CD8-positive, alpha-beta memory T cell (primary cell): Measurements from ENCODE around the gene SETD1A. TPM values are rescaled to one million over a fixed set of nuclear protein-coding genes. Genes with fewer than 3 reads are reported as not detected.
A peak's percentile ranks its signal among the peaks of the same experiment; 100 is the strongest.

Experiments used
- CTCF ChIA-PET: fragments of 350-600 bp; sonication (Branson Sonifier 250); formaldehyde crosslinking; loops from one replicate; lab custom pipeline; 2021; ENCODE audit warnings: antibody characterized with exemption; lab: Charles Lee
- POLR2A ChIA-PET: fragments of 350-600 bp; sonication (Branson Sonifier 250); formaldehyde crosslinking; loops from one replicate; lab custom pipeline; 2021; ENCODE audit warnings: antibody characterized with exemption; lab: Charles Lee
- DNase-seq, 5 donors: peaks; one replicate each; pipeline versions ENCODE4 v3.0.0 to v3.0.0-alpha.2; 2020 to 2022; ENCODE audit warnings: mixed read lengths in 1 of 5
- H3K27ac ChIP-seq: one replicate; pipeline ENCODE4 v1.7.0; 2013; ENCODE audit warnings: low read depth, mild to moderate bottlenecking, low read length, moderate library complexity
- H3K27me3 ChIP-seq: 2 replicates; pipeline ENCODE4 v1.7.0; 2013; ENCODE audit warnings: low read length, mild to moderate bottlenecking; ENCODE audit not compliant: insufficient read depth, poor library complexity, severe bottlenecking
- H3K36me3 ChIP-seq: 2 replicates; pipeline ENCODE4 v1.7.0; 2013; ENCODE audit warnings: mild to moderate bottlenecking, low read length, moderate library complexity; ENCODE audit not compliant: insufficient read depth
- H3K4me1 ChIP-seq: 2 replicates; pipeline ENCODE4 v1.7.0; 2013; ENCODE audit warnings: mild to moderate bottlenecking, low read length, moderate library complexity; ENCODE audit not compliant: insufficient read depth
- H3K4me3 ChIP-seq: 2 replicates; pipeline ENCODE4 v1.7.0; 2013; ENCODE audit warnings: mild to moderate bottlenecking, low read length
- H3K9me3 ChIP-seq: 2 replicates; pipeline ENCODE4 v1.7.0; 2013; ENCODE audit warnings: mild to moderate bottlenecking, low read length
- H3K27ac Mint-ChIP-seq, 8 donors: one replicate each; pipeline ENCODE4 v1.8.0; 2020 to 2021; ENCODE audit warnings: mixed read lengths in 8 of 8, mild to moderate bottlenecking in 6 of 8, inconsistent platforms in 3 of 8, moderate library complexity in 3 of 8
- H3K27me3 Mint-ChIP-seq, 2 donors: one replicate each; pipeline ENCODE4 v1.8.0; 2020 to 2021; ENCODE audit warnings: mixed read lengths in 2 of 2, mild to moderate bottlenecking in 1 of 2, moderate library complexity in 1 of 2
- H3K36me3 Mint-ChIP-seq, 3 donors: one replicate each; pipeline ENCODE4 v1.8.0; 2020 to 2021; ENCODE audit warnings: mixed read lengths in 3 of 3, inconsistent platforms in 1 of 3, mild to moderate bottlenecking in 1 of 3
- H3K4me1 Mint-ChIP-seq, 3 donors: one replicate each; pipeline ENCODE4 v1.8.0; 2020 to 2021; ENCODE audit warnings: mixed read lengths in 3 of 3, inconsistent platforms in 1 of 3, mild to moderate bottlenecking in 1 of 3
- H3K4me3 Mint-ChIP-seq, 7 donors: one replicate each; pipeline ENCODE4 v1.8.0; 2020 to 2021; ENCODE audit warnings: mixed read lengths in 7 of 7, mild to moderate bottlenecking in 6 of 7, moderate library complexity in 4 of 7, inconsistent platforms in 2 of 7
- H3K9me3 Mint-ChIP-seq, 5 donors: one replicate each; pipeline ENCODE4 v1.8.0; 2020 to 2022; ENCODE audit warnings: mixed read lengths in 5 of 5, mild to moderate bottlenecking in 3 of 5, moderate library complexity in 2 of 5, inconsistent platforms in 1 of 5
- polyA plus RNA-seq: library from polyadenylated mRNA; unstranded; fragments of 300-500 nt; fragmentation: Illumina TruSeq; gene quantifications from one replicate; pipeline ENCODE4 v1.2.3, GENCODE V29; 2021
- total RNA-seq, 2 experiments: library from RNA; stranded (reverse); gene quantifications; one replicate each; pipeline ENCODE4 v1.2.3, GENCODE V29; 2021

The SETD1A gene
- total and polyA plus RNA-seq, 3 experiments from 2014 or later, result 2.6 to 28.8 (median 24.7) TPM

- Mint-ChIP-seq H3K27me3 (no peaks in the 10 kb centered on the region), H3K36me3 (peaks cover 0 to 52% (median 14%) of the 10 kb centered on the region in 3 donors), H3K27ac (peak overlapping the region; percentile 84 to 96 (median 93)), H3K9me3 (no peaks in the 10 kb centered on the region), H3K4me1 (peaks cover 27 to 44% (median 28%) of the 10 kb centered on the region in 3 donors), H3K4me3 (peak overlapping the region; percentile 85 to 93 (median 88))
- peak in 1 of 5 donors; percentile 57 for DNase-seq
- peak overlapping the region; percentile 40 for H3K4me3 ChIP-seq
- ChIA-PET CTCF (interaction anchor here (0.9 to 1.0 kb wide), 3 partner anchors 26 to 145 kb away, joined by 3 to 5 read pairs (median 4); partner anchors contain the start of gene HSD3B7), POLR2A (interaction anchor here (1.1 kb wide), 1 partner anchor 184 kb away, joined by 4 read pairs; no protein-coding TSS in a partner anchor)
- peaks cover 24% of the 10 kb centered on the region for H3K4me1 ChIP-seq
- no peaks in the 10 kb centered on the region for H3K27me3 ChIP-seq
- H3K27ac ChIP-seq, result peak overlapping the region; percentile 57
- H3K9me3 ChIP-seq, result no peaks in the 10 kb centered on the region
- H3K36me3 ChIP-seq, result peaks cover 29% of the 10 kb centered on the region
Measured at GRCh38 chr16:30958175-30959079, 873 bp downstream of the SETD1A start.

- Mint-ChIP-seq H3K9me3 (no peaks in the 10 kb centered on the region), H3K27ac (peak overlapping the region in 1 of 8 donors; percentile 96), H3K27me3 (no peaks in the 10 kb centered on the region), H3K4me1 (peaks cover 23 to 39% (median 25%) of the 10 kb centered on the region in 3 donors), H3K4me3 (peak overlapping the region in 1 of 7 donors; percentile 67), H3K36me3 (peaks cover 0 to 79% (median 20%) of the 10 kb centered on the region in 3 donors)
- CTCF ChIA-PET, result no interaction called here
- Histone ChIP-seq H3K4me3 (no peak overlapping the region), H3K4me1 (peaks cover 23% of the 10 kb centered on the region), H3K27me3 (no peaks in the 10 kb centered on the region), H3K36me3 (peaks cover 35% of the 10 kb centered on the region), H3K9me3 (no peaks in the 10 kb centered on the region), H3K27ac (no peak overlapping the region)
- no peak for DNase-seq
- POLR2A ChIA-PET, result no interaction called here
Measured at GRCh38 chr16:30961384-30961783, 3.8 kb downstream of the SETD1A start.

DNA sequence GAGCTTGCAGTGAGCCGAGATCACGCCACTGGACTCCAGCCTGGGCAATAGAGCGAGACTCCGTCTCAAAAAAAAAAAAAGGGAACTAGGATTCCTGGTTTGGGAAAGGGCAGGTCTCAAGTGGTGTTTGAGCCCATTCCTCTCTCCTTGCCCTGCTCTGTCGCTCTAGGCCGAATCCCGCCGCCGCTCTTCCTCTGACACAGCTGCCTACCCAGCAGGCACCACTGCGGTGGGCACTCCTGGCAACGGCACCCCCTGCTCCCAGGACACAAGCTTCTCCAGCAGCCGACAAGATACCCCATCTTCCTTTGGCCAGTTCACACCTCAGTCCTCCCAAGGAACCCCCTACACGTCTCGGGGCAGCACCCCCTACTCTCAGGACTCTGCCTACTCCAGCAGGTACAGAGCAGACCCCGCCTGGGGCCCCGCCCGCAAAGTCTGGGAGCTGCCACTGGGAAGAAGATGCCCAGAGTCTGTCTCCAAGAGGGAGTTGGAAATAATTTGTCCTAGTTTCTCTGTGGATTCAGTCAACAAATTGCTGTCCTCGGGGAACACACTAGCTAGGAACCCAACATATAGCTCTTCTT is 6.5 kb downstream of the SETD1A start:
- POLR2A ChIA-PET, result no interaction called here
- peaks cover 15 to 26% (median 20%) of the 10 kb centered on the region in 3 donors for H3K4me1 Mint-ChIP-seq
- no peaks in the 10 kb centered on the region for H3K9me3 Mint-ChIP-seq
- CTCF ChIA-PET, result interaction anchor here (0.9 to 1.6 kb wide), 3 partner anchors 22 to 497 kb away, joined by 3 to 4 read pairs (median 3); no protein-coding TSS in a partner anchor
- H3K4me3 Mint-ChIP-seq, result no peak overlapping the region
- peaks cover 6 to 86% (median 27%) of the 10 kb centered on the region in 3 donors for H3K36me3 Mint-ChIP-seq
- peak overlapping the region in 1 of 8 donors; percentile 23 for H3K27ac Mint-ChIP-seq
- no peak for DNase-seq
- Histone ChIP-seq H3K9me3 (no peaks in the 10 kb centered on the region), H3K4me3 (no peak overlapping the region), H3K4me1 (peaks cover 10% of the 10 kb centered on the region), H3K36me3 (peaks cover 39% of the 10 kb centered on the region), H3K27me3 (no peaks in the 10 kb centered on the region), H3K27ac (no peak overlapping the region)
- H3K27me3 Mint-ChIP-seq, result no peaks in the 10 kb centered on the region

- ChIA-PET CTCF (interaction anchor here (0.9 to 1.6 kb wide), 3 partner anchors 23 to 497 kb away, joined by 3 to 4 read pairs (median 3); no protein-coding TSS in a partner anchor), POLR2A (no interaction called here)
- Histone ChIP-seq H3K4me3 (no peak overlapping the region), H3K9me3 (no peaks in the 10 kb centered on the region), H3K27me3 (no peaks in the 10 kb centered on the region), H3K4me1 (peaks cover 5% of the 10 kb centered on the region), H3K27ac (no peak overlapping the region), H3K36me3 (peaks cover 44% of the 10 kb centered on the region)
- Mint-ChIP-seq H3K4me1 (peaks cover 8 to 19% (median 13%) of the 10 kb centered on the region in 3 donors), H3K27ac (peak overlapping the region in 1 of 8 donors; percentile 23), H3K4me3 (no peak overlapping the region), H3K36me3 (peaks cover 6 to 86% (median 28%) of the 10 kb centered on the region in 3 donors), H3K27me3 (no peaks in the 10 kb centered on the region), H3K9me3 (no peaks in the 10 kb centered on the region)
- DNase-seq, result no peak
Measured at GRCh38 chr16:30964574-30965226, 7.1 kb downstream of the SETD1A start.

DNA sequence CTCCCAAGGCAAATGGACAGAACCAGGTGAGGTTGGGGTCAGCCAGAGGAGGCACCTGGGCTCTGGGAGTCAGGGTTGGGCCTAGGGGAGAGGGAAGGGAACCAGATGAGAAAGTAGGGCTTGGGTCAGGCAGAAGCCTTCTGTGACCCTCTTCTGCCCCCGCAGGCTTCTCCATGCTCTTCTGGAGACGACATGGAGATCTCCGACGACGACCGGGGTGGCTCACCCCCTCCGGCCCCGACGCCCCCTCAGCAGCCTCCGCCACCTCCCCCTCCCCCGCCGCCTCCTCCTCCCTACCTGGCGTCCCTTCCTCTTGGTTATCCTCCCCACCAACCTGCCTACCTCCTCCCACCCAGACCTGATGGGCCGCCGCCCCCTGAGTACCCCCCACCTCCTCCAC is 7.9 kb downstream of the SETD1A start:
- Histone ChIP-seq H3K9me3 (no peaks in the 10 kb centered on the region), H3K27ac (no peak overlapping the region), H3K36me3 (peaks cover 38% of the 10 kb centered on the region), H3K27me3 (no peaks in the 10 kb centered on the region), H3K4me3 (no peak overlapping the region), H3K4me1 (no peaks in the 10 kb centered on the region)
- ChIA-PET POLR2A (no interaction called here), CTCF (interaction anchor here (1.6 kb wide), 1 partner anchor 177 kb away, joined by 3 read pairs; no protein-coding TSS in a partner anchor)
- no peak for DNase-seq
- no peak overlapping the region for H3K4me3 Mint-ChIP-seq
- H3K4me1 Mint-ChIP-seq, result peaks cover under 1 to 12% (median 6%) of the 10 kb centered on the region in 3 donors
- peaks cover 8 to 81% (median 22%) of the 10 kb centered on the region in 3 donors for H3K36me3 Mint-ChIP-seq
- H3K27ac Mint-ChIP-seq, result peak overlapping the region in 1 of 8 donors; percentile 43
- H3K27me3 Mint-ChIP-seq, result no peaks in the 10 kb centered on the region
- H3K9me3 Mint-ChIP-seq, result no peaks in the 10 kb centered on the region

GRCh38 chr16:30966033-30966619 is 8.6 kb downstream of the SETD1A start:
- Histone ChIP-seq H3K27ac (no peak overlapping the region), H3K36me3 (peaks cover 42% of the 10 kb centered on the region), H3K4me1 (no peaks in the 10 kb centered on the region), H3K4me3 (no peak overlapping the region), H3K9me3 (no peaks in the 10 kb centered on the region), H3K27me3 (no peaks in the 10 kb centered on the region)
- no peak overlapping the region for H3K4me3 Mint-ChIP-seq
- H3K9me3 Mint-ChIP-seq, result no peaks in the 10 kb centered on the region
- peak overlapping the region in 2 of 8 donors; percentile 65 to 70 for H3K27ac Mint-ChIP-seq
- peaks cover 0 to 11% (median 5%) of the 10 kb centered on the region in 3 donors for H3K4me1 Mint-ChIP-seq
- CTCF ChIA-PET, result interaction anchor here (1.5 kb wide), 1 partner anchor 18 kb away, joined by 3 read pairs; no protein-coding TSS in a partner anchor
- peaks cover 14 to 83% (median 25%) of the 10 kb centered on the region in 3 donors for H3K36me3 Mint-ChIP-seq
- DNase-seq, result no peak
- POLR2A ChIA-PET, result no interaction called here
- H3K27me3 Mint-ChIP-seq, result no peaks in the 10 kb centered on the region

DNA sequence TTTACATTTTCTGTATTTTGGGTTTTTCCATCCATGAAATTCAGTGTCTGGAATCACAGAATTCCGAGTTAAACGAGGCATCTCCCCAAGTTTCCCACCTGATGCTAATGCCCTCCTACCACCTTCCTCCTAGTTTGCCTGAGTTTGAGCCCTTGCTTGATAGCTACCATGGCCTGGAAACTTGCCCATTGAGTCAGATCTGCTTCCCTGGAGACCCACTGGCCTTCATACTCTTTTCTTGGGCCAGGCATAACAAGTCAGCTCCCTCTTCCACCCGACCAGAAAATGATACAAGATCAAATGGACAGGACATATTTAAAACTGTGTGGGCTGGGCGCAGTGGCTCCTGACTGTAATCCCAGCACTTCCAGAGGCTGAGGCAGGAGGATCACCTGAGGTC is 10.2 kb downstream of the SETD1A start:
- H3K9me3 ChIP-seq, result no peaks in the 10 kb centered on the region
- ChIA-PET POLR2A (no interaction called here), CTCF (interaction anchor here (1.5 kb wide), 1 partner anchor 26 kb away, joined by 5 read pairs; no protein-coding TSS in a partner anchor)
- H3K4me1 ChIP-seq, result no peaks in the 10 kb centered on the region
- peak overlapping the region in 1 of 7 donors; percentile 40 for H3K4me3 Mint-ChIP-seq
- H3K27me3 Mint-ChIP-seq, result no peaks in the 10 kb centered on the region
- H3K4me3 ChIP-seq, result no peak overlapping the region
- no peaks in the 10 kb centered on the region for H3K27me3 ChIP-seq
- peaks cover 43% of the 10 kb centered on the region for H3K36me3 ChIP-seq
- H3K36me3 Mint-ChIP-seq, result peaks cover 18 to 84% (median 27%) of the 10 kb centered on the region in 3 donors
- no peak for DNase-seq
- H3K9me3 Mint-ChIP-seq, result no peaks in the 10 kb centered on the region
- peaks cover 0 to 9% (median 5%) of the 10 kb centered on the region in 3 donors for H3K4me1 Mint-ChIP-seq
- peak overlapping the region in 3 of 8 donors; percentile 33 to 69 (median 37) for H3K27ac Mint-ChIP-seq
- no peak overlapping the region for H3K27ac ChIP-seq
